ENCODE measurements around the gene EIF4G3.
"Not testable (repeated sequence)": the region's sequence is repeated elsewhere in the genome, so short reads cannot be mapped to it uniquely, and the experiment has no call there.

Gene EIF4G3

DNA sequence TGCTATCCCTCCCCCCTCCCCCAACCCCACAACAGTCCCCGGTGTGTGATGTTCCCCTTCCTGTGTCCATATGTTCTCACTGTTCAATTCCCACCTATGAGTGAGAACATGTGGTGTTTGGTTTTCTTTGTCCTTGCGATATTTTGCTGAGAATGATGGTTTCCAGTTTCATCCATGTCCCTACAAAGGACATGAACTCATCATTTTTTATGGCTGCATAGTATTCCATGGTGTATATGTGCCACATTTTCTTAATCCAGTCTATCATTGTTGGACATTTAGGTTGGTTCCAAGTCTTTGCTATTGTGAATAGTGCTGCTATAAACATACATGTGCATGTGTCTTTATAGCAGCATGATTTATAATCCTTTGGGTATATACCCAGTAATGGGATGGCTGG lies 269.2 kb downstream of the EIF4G3 start:
- H3K4me3 ChIP-seq (ENCODE audit: extremely low read depth, insufficient read depth, low read length, poor library complexity, severe bottlenecking); H3K27ac ChIP-seq (ENCODE audit: low read depth, low read length, severe bottlenecking); H3K9me3 ChIP-seq (ENCODE audit: control insufficient read depth, low read length); H3K4me1 ChIP-seq (ENCODE audit: control insufficient read depth, insufficient read depth, low read length, poor library complexity, severe bottlenecking): not testable (repeated sequence)
- no CpG with 5 or more reads among the region's 2 CpGs for WGBS, 2 experiments (ENCODE audit: insufficient coverage in 2 of 2)
- peaks cover 15% of the 10 kb centered on the region for H3K36me3 ChIP-seq (ENCODE audit: control insufficient read depth, insufficient read depth, low read length)

DNA sequence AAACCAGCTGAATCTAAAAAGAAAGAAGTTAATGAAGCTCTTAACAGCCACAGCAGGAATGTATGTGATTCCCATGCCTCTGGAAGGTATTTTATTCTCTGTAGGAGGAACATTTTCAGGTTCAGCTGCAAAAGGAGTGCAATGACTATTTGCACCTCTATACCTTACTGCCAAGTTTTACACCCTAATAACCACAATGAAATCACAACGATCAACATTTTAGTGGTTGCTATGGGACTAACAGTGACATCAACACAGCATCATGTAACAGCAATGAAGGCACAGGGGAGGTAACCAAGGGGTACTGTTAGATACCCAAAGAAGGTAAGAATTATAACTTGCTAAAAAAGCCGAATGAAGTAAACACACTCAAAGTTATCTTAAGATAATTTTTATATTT lies 273.3 kb downstream of the EIF4G3 start:
- no CpG with 5 or more reads among the region's 2 CpGs for WGBS, 2 experiments (ENCODE audit: insufficient coverage in 2 of 2)
- H3K36me3 ChIP-seq (ENCODE audit: control insufficient read depth, insufficient read depth, low read length), result peaks cover 21% of the 10 kb centered on the region
- H3K4me1 ChIP-seq (ENCODE audit: control insufficient read depth, insufficient read depth, low read length, poor library complexity, severe bottlenecking), result no peaks in the 10 kb centered on the region
- no peaks in the 10 kb centered on the region for H3K9me3 ChIP-seq (ENCODE audit: control insufficient read depth, low read length)
- H3K27ac ChIP-seq (ENCODE audit: low read depth, low read length, severe bottlenecking), result no peak overlapping the region
- H3K4me3 ChIP-seq (ENCODE audit: extremely low read depth, insufficient read depth, low read length, poor library complexity, severe bottlenecking), result no peak overlapping the region

GRCh38 chr1:20900056-20900455 lies 276.6 kb downstream of the EIF4G3 start:
- Histone ChIP-seq H3K4me3 (ENCODE audit: extremely low read depth, insufficient read depth, low read length, poor library complexity, severe bottlenecking) (no peak overlapping the region), H3K9me3 (ENCODE audit: control insufficient read depth, low read length) (no peaks in the 10 kb centered on the region), H3K27ac (ENCODE audit: low read depth, low read length, severe bottlenecking) (no peak overlapping the region), H3K4me1 (ENCODE audit: control insufficient read depth, insufficient read depth, low read length, poor library complexity, severe bottlenecking) (no peaks in the 10 kb centered on the region), H3K36me3 (ENCODE audit: control insufficient read depth, insufficient read depth, low read length) (peaks cover 29% of the 10 kb centered on the region)

- H3K27ac ChIP-seq (ENCODE audit: low read depth, low read length, severe bottlenecking), result no peak overlapping the region
- H3K4me1 ChIP-seq (ENCODE audit: control insufficient read depth, insufficient read depth, low read length, poor library complexity, severe bottlenecking), result no peaks in the 10 kb centered on the region
- peaks cover 28% of the 10 kb centered on the region for H3K36me3 ChIP-seq (ENCODE audit: control insufficient read depth, insufficient read depth, low read length)
- H3K9me3 ChIP-seq (ENCODE audit: control insufficient read depth, low read length), result no peaks in the 10 kb centered on the region
- WGBS, 2 experiments (ENCODE audit: insufficient coverage in 2 of 2), result 93 to 96% methylated on average over 4 to 5 of the region's 5 CpGs
- H3K4me3 ChIP-seq (ENCODE audit: extremely low read depth, insufficient read depth, low read length, poor library complexity, severe bottlenecking), result no peak overlapping the region
These were observed 277.3 kb downstream of the EIF4G3 start for GRCh38 chr1:20899154-20899972.

DNA sequence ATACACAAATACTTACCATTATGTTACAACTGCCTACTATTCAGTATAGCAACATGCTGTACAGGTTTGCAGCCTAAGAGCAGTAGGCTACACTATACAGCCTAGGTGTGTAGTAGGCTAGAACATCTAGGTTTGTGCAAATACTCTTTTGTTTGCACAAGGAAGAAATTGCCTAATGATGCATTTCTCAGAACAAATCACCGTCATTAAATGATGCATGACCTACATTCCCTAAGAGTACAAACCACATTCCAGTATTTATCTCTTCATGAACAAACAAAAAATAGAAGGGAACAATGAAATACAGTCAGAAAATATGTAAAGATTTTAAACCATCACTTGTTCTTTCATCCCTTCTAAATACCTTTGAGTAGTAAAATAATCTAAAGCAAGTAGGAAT lies 279.9 kb downstream of the EIF4G3 start:
- H3K4me3 ChIP-seq (ENCODE audit: extremely low read depth, insufficient read depth, low read length, poor library complexity, severe bottlenecking), result no peak overlapping the region
- H3K4me1 ChIP-seq (ENCODE audit: control insufficient read depth, insufficient read depth, low read length, poor library complexity, severe bottlenecking), result no peaks in the 10 kb centered on the region
- WGBS, 2 experiments (ENCODE audit: insufficient coverage in 2 of 2), result no CpG with 5 or more reads among the region's 1 CpG
- H3K9me3 ChIP-seq (ENCODE audit: control insufficient read depth, low read length), result no peaks in the 10 kb centered on the region
- H3K36me3 ChIP-seq (ENCODE audit: control insufficient read depth, insufficient read depth, low read length), result peaks cover 51% of the 10 kb centered on the region
- H3K27ac ChIP-seq (ENCODE audit: low read depth, low read length, severe bottlenecking), result no peak overlapping the region

DNA sequence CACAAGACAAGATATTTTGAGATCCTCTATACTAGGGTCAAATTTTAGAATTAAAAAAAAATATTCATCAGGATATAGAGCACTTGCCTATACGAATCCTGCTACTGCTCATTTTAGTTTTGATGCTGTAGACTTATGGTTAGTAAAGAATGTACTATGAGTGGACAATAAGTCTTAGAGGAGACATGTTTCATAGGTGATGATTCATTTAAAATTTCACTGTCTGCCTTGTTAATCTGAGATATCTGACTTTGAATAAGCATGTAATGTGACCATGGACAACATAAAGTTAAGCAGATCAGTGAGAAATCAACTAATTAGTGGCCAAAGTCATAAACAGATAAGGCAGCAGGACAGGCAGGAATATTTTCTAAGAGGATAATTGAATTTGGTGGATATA lies 282.8 kb downstream of the EIF4G3 start:
- WGBS, 2 experiments (ENCODE audit: insufficient coverage in 2 of 2), result 80% methylated on average over 1 of the region's 1 CpG; no CpG with 5 or more reads in 1 of the 2 experiments
- no peak overlapping the region for H3K27ac ChIP-seq (ENCODE audit: low read depth, low read length, severe bottlenecking)
- no peak overlapping the region for H3K4me3 ChIP-seq (ENCODE audit: extremely low read depth, insufficient read depth, low read length, poor library complexity, severe bottlenecking)
- H3K36me3 ChIP-seq (ENCODE audit: control insufficient read depth, insufficient read depth, low read length), result peaks cover 51% of the 10 kb centered on the region
- H3K9me3 ChIP-seq (ENCODE audit: control insufficient read depth, low read length), result no peaks in the 10 kb centered on the region
- no peaks in the 10 kb centered on the region for H3K4me1 ChIP-seq (ENCODE audit: control insufficient read depth, insufficient read depth, low read length, poor library complexity, severe bottlenecking)

DNA sequence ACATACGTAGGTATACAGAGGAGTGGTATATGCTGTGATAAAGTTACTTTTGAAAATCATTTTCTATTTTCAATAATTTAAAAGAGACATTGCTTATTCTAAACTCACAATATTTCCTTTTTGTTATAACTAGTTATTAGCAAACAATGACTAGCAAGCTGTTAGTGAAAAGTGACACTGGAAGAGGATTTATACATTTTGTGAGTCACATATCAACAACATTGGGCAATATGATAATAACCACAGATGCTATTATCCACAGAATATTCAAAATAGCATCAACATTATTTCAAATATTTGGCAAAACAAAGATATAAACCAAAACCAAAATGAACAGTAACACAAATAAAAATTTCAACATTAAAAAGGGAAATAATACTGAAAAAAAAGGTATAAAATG lies 285.6 kb downstream of the EIF4G3 start:
- H3K36me3 ChIP-seq (ENCODE audit: control insufficient read depth, insufficient read depth, low read length), result peaks cover 47% of the 10 kb centered on the region
- no peaks in the 10 kb centered on the region for H3K9me3 ChIP-seq (ENCODE audit: control insufficient read depth, low read length)
- no peak overlapping the region for H3K4me3 ChIP-seq (ENCODE audit: extremely low read depth, insufficient read depth, low read length, poor library complexity, severe bottlenecking)
- no CpG with 5 or more reads among the region's 1 CpG for WGBS, 2 experiments (ENCODE audit: insufficient coverage in 2 of 2)
- no peak overlapping the region for H3K27ac ChIP-seq (ENCODE audit: low read depth, low read length, severe bottlenecking)
- no peaks in the 10 kb centered on the region for H3K4me1 ChIP-seq (ENCODE audit: control insufficient read depth, insufficient read depth, low read length, poor library complexity, severe bottlenecking)

DNA sequence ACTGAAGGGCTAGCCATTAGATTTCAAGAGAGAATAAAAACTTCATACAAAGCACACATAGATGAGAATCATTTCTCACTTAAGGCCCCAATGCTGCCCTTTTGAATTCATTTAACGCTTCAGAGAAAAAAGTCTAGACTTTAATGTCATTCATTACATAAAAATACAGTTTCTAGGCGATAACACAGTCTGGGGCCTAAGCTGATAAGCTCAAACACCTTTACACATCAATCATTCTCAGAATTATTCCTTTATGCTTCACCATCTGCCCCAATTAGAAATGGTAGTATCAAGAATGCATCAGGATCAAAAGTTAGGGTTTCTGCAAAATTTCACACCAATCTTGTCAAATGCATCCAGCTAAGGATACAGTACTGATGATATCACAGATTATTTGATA lies 289.5 kb downstream of the EIF4G3 start:
- peaks cover 22% of the 10 kb centered on the region for H3K4me1 ChIP-seq (ENCODE audit: control insufficient read depth, insufficient read depth, low read length, poor library complexity, severe bottlenecking)
- no peaks in the 10 kb centered on the region for H3K9me3 ChIP-seq (ENCODE audit: control insufficient read depth, low read length)
- peaks cover 36% of the 10 kb centered on the region for H3K36me3 ChIP-seq (ENCODE audit: control insufficient read depth, insufficient read depth, low read length)
- no peak overlapping the region for H3K27ac ChIP-seq (ENCODE audit: low read depth, low read length, severe bottlenecking)
- H3K4me3 ChIP-seq (ENCODE audit: extremely low read depth, insufficient read depth, low read length, poor library complexity, severe bottlenecking), result no peak overlapping the region
- WGBS, 2 experiments (ENCODE audit: insufficient coverage in 2 of 2), result 100% methylated on average over 1 of the region's 2 CpGs

DNA sequence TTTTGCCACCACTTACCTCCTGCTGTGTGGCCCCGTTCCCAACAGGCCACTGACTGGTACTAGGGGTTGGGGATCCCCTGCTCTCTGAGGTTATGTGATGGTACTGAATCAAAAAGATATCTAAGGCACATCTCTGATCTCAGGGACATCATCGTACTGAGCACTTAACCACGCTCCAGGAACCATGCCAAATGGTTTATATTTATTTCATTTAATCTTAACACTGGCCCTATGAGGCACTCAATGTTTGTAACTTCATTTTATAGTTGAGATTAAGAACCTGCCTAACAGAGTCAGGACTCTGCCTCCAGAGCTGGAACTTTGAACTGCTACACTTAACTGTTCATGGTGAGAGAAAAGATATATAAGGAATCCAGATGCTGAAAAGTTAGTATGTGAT lies 291.6 kb downstream of the EIF4G3 start:
- WGBS, 2 experiments (ENCODE audit: insufficient coverage in 2 of 2), result 100% methylated on average over 1 of the region's 3 CpGs; no CpG with 5 or more reads in 1 of the 2 experiments
- peaks cover 27% of the 10 kb centered on the region for H3K36me3 ChIP-seq (ENCODE audit: control insufficient read depth, insufficient read depth, low read length)
- H3K4me1 ChIP-seq (ENCODE audit: control insufficient read depth, insufficient read depth, low read length, poor library complexity, severe bottlenecking), result peaks cover 22% of the 10 kb centered on the region
- H3K4me3 ChIP-seq (ENCODE audit: extremely low read depth, insufficient read depth, low read length, poor library complexity, severe bottlenecking), result no peak overlapping the region
- no peak overlapping the region for H3K27ac ChIP-seq (ENCODE audit: low read depth, low read length, severe bottlenecking)
- no peaks in the 10 kb centered on the region for H3K9me3 ChIP-seq (ENCODE audit: control insufficient read depth, low read length)

GRCh38 chr1:20884513-20884912 lies 292.2 kb downstream of the EIF4G3 start:
- Histone ChIP-seq H3K4me1 (ENCODE audit: control insufficient read depth, insufficient read depth, low read length, poor library complexity, severe bottlenecking) (peaks cover 22% of the 10 kb centered on the region), H3K9me3 (ENCODE audit: control insufficient read depth, low read length) (no peaks in the 10 kb centered on the region), H3K27ac (ENCODE audit: low read depth, low read length, severe bottlenecking) (no peak overlapping the region), H3K4me3 (ENCODE audit: extremely low read depth, insufficient read depth, low read length, poor library complexity, severe bottlenecking) (no peak overlapping the region), H3K36me3 (ENCODE audit: control insufficient read depth, insufficient read depth, low read length) (peaks cover 27% of the 10 kb centered on the region)
- WGBS, 2 experiments (ENCODE audit: insufficient coverage in 2 of 2), result 100% methylated on average over 2 of the region's 3 CpGs; no CpG with 5 or more reads in 1 of the 2 experiments

DNA sequence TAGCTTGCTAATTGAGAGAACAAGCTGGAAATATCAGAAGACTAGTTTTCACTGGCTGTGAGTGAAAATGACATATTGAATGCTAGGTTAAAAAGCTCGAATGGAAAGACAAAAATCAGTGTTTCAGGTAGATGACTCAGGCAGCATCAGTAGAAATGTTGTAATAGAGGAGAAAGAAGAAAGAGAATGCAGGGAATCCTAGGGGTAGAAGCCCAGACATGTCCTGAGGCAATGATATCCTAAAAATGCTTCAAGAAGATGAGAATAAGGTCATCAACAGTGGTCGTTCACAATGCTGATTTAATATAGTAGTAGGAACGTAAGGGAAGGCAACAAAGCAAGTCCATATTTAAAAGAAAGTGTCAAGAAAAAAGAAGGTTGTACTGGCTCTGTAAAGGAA lies 292.9 kb downstream of the EIF4G3 start:
- 73 to 93% methylated on average over 2 to 3 of the region's 3 CpGs for WGBS, 2 experiments (ENCODE audit: insufficient coverage in 2 of 2)
- no peak overlapping the region for H3K4me3 ChIP-seq (ENCODE audit: extremely low read depth, insufficient read depth, low read length, poor library complexity, severe bottlenecking)
- no peak overlapping the region for H3K27ac ChIP-seq (ENCODE audit: low read depth, low read length, severe bottlenecking)
- peaks cover 22% of the 10 kb centered on the region for H3K4me1 ChIP-seq (ENCODE audit: control insufficient read depth, insufficient read depth, low read length, poor library complexity, severe bottlenecking)
- no peaks in the 10 kb centered on the region for H3K9me3 ChIP-seq (ENCODE audit: control insufficient read depth, low read length)
- peaks cover 33% of the 10 kb centered on the region for H3K36me3 ChIP-seq (ENCODE audit: control insufficient read depth, insufficient read depth, low read length)

Measured in mesodermal cell (in vitro differentiated cells).